MM.1S (cell line): Measurements from ENCODE around the gene CDON.

Experiments used
- DNase-seq: peaks from one replicate; pipeline ENCODE4 v3.0.0-alpha.2; 2015
- H2AFZ ChIP-seq: fragments of 300-600 bp; sonication (generic); 2 replicates; pipeline ENCODE4 v1.6.0; 2016; ENCODE audit warnings: antibody characterized with exemption, low read length
- H3F3A ChIP-seq: fragments of 300-600 bp; sonication (generic); 2 replicates; pipeline ENCODE4 v1.6.1; 2016; ENCODE audit warnings: mild to moderate bottlenecking, antibody characterized with exemption, low read length, moderate library complexity, mixed read lengths; ENCODE audit not compliant: insufficient read depth
- H3K27ac ChIP-seq: fragments of 300-600 bp; sonication (generic); 2 replicates; pipeline ENCODE4 v1.5.1; 2016; ENCODE audit warnings: mild to moderate bottlenecking, low read length
- H3K27me3 ChIP-seq: fragments of 300-600 bp; sonication (generic); replicated peaks from 2 replicates; pipeline ENCODE4 v1.6.0; 2016; ENCODE audit warnings: low read length; ENCODE audit not compliant: insufficient read depth
- H3K36me3 ChIP-seq: fragments of 300-600 bp; sonication (generic); replicated peaks from 2 replicates; pipeline ENCODE4 v1.6.1; 2016; ENCODE audit warnings: mild to moderate bottlenecking, low read length, mixed read lengths; ENCODE audit not compliant: insufficient read depth
- H3K4me1 ChIP-seq: fragments of 300-600 bp; sonication (generic); 2 replicates; pipeline ENCODE4 v1.6.1; 2016; ENCODE audit warnings: low read length, mixed read lengths
- H3K4me2 ChIP-seq: fragments of 300-600 bp; sonication (generic); 2 replicates; pipeline ENCODE4 v1.6.0; 2016; ENCODE audit warnings: low read depth, low read length
- H3K4me3 ChIP-seq: fragments of 300-600 bp; sonication (generic); 2 replicates; pipeline ENCODE4 v1.5.1; 2016; ENCODE audit warnings: low read length, mixed read lengths
- H3K79me2 ChIP-seq: fragments of 300-600 bp; sonication (generic); 2 replicates; pipeline ENCODE4 v1.6.1; 2016; ENCODE audit warnings: mixed run types, low read length, mixed read lengths
- H3K9ac ChIP-seq: fragments of 300-600 bp; sonication (generic); 2 replicates; pipeline ENCODE4 v1.6.1; 2016; ENCODE audit warnings: low read length, mixed read lengths
- H3K9me2 ChIP-seq: fragments of 300-600 bp; sonication (generic); replicated peaks from 2 replicates; pipeline ENCODE4 v1.6.1; 2016; ENCODE audit warnings: mild to moderate bottlenecking, low read length, mixed read lengths; ENCODE audit not compliant: insufficient read depth
- H3K9me3 ChIP-seq: fragments of 300-600 bp; sonication (generic); replicated peaks from 2 replicates; pipeline ENCODE4 v1.6.1; 2016; ENCODE audit warnings: mild to moderate bottlenecking, low read length, mixed read lengths; ENCODE audit not compliant: insufficient read depth
- H4K20me1 ChIP-seq: fragments of 300-600 bp; sonication (generic); 2 replicates; pipeline ENCODE4 v1.6.1; 2016; ENCODE audit warnings: mild to moderate bottlenecking, low read length, moderate library complexity, mixed read lengths; ENCODE audit not compliant: insufficient read depth
- CTCF ChIP-seq: fragments of 300-600 bp; sonication (generic); IDR thresholded peaks from 2 replicates; pipeline ENCODE4 v1.5.1; 2016; ENCODE audit warnings: antibody characterized with exemption, low read length, mixed read lengths
- EZH2 ChIP-seq: fragments of 300-600 bp; sonication (generic); optimal IDR thresholded peaks from 2 replicates; pipeline ENCODE3; 2017; ENCODE audit warnings: low read depth, mild to moderate bottlenecking, antibody characterized with exemption, low read length, mixed read lengths
- EZH2phosphoT487 ChIP-seq: fragments of 300-600 bp; sonication (generic); IDR thresholded peaks from 2 replicates; pipeline ENCODE4 v1.6.1; 2018; ENCODE audit warnings: antibody characterized with exemption, low read length

Gene CDON

GRCh38 chr11:125949271-125950177 is 113.1 kb downstream of the CDON start:
- H4K20me1 ChIP-seq = no peaks in the 10 kb centered on the region
- H3K9me2 ChIP-seq = no peaks in the 10 kb centered on the region
- H3K27me3 ChIP-seq = no peaks in the 10 kb centered on the region
- no peaks in the 10 kb centered on the region for H3K9me3 ChIP-seq
- no peak for DNase-seq
- no peaks in the 10 kb centered on the region for H3K79me2 ChIP-seq
- TF ChIP-seq EZH2 = no peak
- no peak for TF ChIP-seq CTCF
- no peak for TF ChIP-seq EZH2phosphoT487
- no peak overlapping the region for H3K27ac ChIP-seq
- H3K4me3 ChIP-seq = no peak overlapping the region
- H3K4me2 ChIP-seq = no peak overlapping the region
- H3F3A ChIP-seq = no peaks in the 10 kb centered on the region
- H3K9ac ChIP-seq = no peak overlapping the region
- H2AFZ ChIP-seq = no peak overlapping the region
- H3K36me3 ChIP-seq = no peaks in the 10 kb centered on the region
- H3K4me1 ChIP-seq = no peaks in the 10 kb centered on the region

DNA sequence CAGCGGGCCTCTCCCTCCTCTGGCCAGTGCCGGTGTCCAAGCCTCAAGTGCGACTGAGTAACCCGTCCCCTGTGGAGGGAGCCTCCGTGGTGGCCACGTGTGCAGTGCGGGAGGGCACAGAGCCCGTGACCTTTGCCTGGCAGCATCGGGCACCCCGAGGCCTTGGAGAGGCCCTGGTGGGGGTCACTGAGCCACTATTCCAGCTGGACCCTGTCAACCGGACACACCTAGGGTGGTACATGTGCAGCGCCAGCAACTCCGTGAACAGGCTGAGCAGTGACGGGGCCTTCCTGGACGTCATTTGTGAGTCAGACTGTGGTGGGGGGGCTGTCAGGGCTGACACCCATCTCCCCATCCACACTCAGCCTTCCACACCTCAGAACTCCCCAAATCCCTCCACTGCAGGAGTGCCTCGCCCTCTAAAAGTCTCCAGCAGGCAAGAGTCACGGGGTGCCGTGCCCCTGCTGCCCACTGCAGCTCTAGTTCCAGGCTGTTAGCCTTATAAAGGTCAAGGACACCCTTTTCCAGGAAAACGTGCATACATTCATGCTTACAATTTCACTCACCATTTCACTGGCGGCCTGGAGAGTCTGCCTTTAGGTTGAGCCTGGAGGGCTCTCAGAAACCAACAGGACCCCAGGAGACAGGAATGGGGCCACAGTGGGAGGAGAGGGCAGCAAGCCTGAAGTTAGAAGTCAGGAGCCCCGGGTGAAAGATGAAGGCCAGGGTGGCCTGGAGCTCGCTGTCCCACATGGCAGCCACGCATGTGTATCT is 114.2 kb downstream of the CDON start:
- H3K36me3 ChIP-seq = no peaks in the 10 kb centered on the region
- no peaks in the 10 kb centered on the region for H3K27me3 ChIP-seq
- H3K9me3 ChIP-seq = no peaks in the 10 kb centered on the region
- H4K20me1 ChIP-seq = no peaks in the 10 kb centered on the region
- no peaks in the 10 kb centered on the region for H3K4me1 ChIP-seq
- no peak overlapping the region for H3K27ac ChIP-seq
- DNase-seq = no peak
- TF ChIP-seq EZH2 (no peak), EZH2phosphoT487 (no peak), CTCF (no peak)
- no peak overlapping the region for H3K4me2 ChIP-seq
- H3F3A ChIP-seq = no peaks in the 10 kb centered on the region
- H2AFZ ChIP-seq = no peak overlapping the region
- no peaks in the 10 kb centered on the region for H3K79me2 ChIP-seq
- no peak overlapping the region for H3K9ac ChIP-seq
- H3K9me2 ChIP-seq = no peaks in the 10 kb centered on the region
- H3K4me3 ChIP-seq = no peak overlapping the region

DNA sequence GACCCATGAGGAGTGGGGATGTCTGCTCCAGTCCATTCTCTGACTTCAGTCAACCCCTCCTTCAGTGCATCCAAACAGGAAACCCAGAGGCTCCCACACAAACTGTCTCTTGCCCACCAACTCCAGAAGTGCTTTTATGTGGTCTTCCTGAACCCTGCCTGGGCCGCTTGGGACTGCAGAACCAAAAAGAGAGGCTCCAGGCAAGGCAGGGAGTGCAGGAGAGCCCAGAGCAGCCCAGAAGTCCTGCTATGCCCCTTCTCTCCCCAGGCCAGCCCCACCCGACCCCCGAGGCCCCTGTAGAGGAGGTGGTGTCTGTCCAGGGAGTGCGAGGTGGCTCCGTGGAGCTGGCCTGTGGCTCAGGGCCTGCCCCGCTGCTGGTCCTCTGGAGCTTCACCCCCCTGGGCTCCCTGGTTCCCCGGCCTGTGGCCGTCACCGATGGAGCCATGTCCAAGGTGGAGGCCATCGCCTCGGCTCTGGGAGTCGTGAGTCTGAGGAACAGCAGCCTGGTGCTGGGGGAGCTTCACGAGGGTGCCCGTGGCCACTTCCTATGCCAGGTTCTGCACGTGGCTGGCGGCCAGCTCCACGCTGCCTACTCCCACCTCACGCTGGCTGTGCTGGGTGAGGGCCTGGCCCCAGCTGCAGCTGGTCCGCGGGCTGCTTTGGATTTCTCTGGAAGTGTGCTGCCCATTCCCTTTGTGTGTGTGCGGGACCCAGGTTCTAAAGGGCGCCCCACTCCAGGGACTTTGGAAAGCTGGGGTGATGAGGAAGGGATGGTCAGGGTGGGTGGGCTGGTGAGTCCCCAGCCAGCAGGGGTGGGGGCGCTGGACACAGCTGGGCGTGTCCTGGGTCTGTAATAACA is 115.0 kb downstream of the CDON start:
- Histone ChIP-seq H3F3A (no peaks in the 10 kb centered on the region), H3K9ac (no peak overlapping the region), H3K27ac (no peak overlapping the region), H3K4me3 (no peak overlapping the region), H4K20me1 (no peaks in the 10 kb centered on the region), H3K27me3 (no peaks in the 10 kb centered on the region), H3K79me2 (no peaks in the 10 kb centered on the region), H3K4me2 (no peak overlapping the region), H3K4me1 (no peaks in the 10 kb centered on the region), H3K9me3 (no peaks in the 10 kb centered on the region), H2AFZ (no peak overlapping the region), H3K9me2 (no peaks in the 10 kb centered on the region), H3K36me3 (no peaks in the 10 kb centered on the region)
- DNase-seq = no peak
- TF ChIP-seq CTCF (no peak), EZH2phosphoT487 (no peak)
